Right lobe of liver (tissue), 4 donors: ENCODE measurements around the gene ARVCF.

ENCODE experiments used
- POLR2A ChIP-seq: fragments of 450-650 bp; IDR thresholded peaks from one replicate; pipeline ENCODE4 v1.6.1; 2017; ENCODE audit warnings: antibody characterized with exemption, mild to moderate bottlenecking
- TF ChIP-seq, protein P1 (sequence below), 4 donors: fragments of 200-600 bp in 3 of 4; fragments of 450-650 bp in 1 of 4; IDR thresholded peaks; one replicate each; pipeline versions ENCODE4 v1.5.1 to v1.8.0; 2016 to 2022; ENCODE audit warnings: antibody characterized with exemption in 4 of 4, mild to moderate bottlenecking in 2 of 4
- donor health status: DM: no; HTN: no; CAD: no.
- donor health status: DM: no; HTN: no; CAD: no.
- donor health status: DM: no; HTN: yes; CAD: no.

DNA sequence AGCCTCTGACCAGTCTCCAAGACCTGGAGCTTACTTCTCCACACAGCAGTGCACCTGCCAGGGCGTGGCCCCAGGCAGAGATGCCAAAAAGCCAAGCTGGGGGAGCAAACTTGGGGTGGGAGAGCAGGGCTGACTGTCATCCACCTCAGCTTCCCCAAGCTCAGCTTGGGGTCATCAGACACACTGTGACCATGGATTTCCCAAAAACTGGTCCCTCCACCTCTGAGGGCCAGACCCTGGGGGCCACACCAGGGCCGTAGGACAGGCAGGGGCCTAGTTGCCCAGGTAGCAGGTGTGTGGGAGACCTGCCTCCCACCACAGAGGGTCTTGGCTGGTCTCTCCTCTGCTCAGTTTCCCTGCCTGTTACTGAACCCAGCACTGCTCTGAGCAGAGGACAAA, 30.6 kb downstream of the ARVCF start:
- TF ChIP-seq, protein P1, sequence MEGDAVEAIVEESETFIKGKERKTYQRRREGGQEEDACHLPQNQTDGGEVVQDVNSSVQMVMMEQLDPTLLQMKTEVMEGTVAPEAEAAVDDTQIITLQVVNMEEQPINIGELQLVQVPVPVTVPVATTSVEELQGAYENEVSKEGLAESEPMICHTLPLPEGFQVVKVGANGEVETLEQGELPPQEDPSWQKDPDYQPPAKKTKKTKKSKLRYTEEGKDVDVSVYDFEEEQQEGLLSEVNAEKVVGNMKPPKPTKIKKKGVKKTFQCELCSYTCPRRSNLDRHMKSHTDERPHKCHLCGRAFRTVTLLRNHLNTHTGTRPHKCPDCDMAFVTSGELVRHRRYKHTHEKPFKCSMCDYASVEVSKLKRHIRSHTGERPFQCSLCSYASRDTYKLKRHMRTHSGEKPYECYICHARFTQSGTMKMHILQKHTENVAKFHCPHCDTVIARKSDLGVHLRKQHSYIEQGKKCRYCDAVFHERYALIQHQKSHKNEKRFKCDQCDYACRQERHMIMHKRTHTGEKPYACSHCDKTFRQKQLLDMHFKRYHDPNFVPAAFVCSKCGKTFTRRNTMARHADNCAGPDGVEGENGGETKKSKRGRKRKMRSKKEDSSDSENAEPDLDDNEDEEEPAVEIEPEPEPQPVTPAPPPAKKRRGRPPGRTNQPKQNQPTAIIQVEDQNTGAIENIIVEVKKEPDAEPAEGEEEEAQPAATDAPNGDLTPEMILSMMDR (IDR thresholded peaks at IDR 0.05) = no peak
- TF ChIP-seq POLR2A = no peak
